OCI-LY1 (cell line): ENCODE measurements around the gene LMO3.

Source experiments
- CTCF ChIP-seq: fragments of 200-600 bp; sonication (generic), shearing (Covaris generic); IDR thresholded peaks from 2 replicates; pipeline ENCODE4 v1.5.1; 2017; ENCODE audit warnings: mild to moderate bottlenecking, antibody characterized with exemption, low read length, moderate library complexity, mixed read lengths
- EZH2 ChIP-seq: fragments of 200-600 bp; sonication (generic), shearing (Covaris generic); IDR thresholded peaks from 2 replicates; pipeline ENCODE4 v1.8.0; 2017; ENCODE audit warnings: borderline replicate concordance, mixed run types, mild to moderate bottlenecking, antibody characterized with exemption, low read length, moderate library complexity, mixed read lengths

GRCh38 chr12:16603916-16604575, 1.9 kb downstream of the LMO3 start:
- no peak for TF ChIP-seq CTCF
- TF ChIP-seq EZH2 = no peak
